ENCODE measurements around the gene PRDM2. TPM values are rescaled to one million over a fixed set of nuclear protein-coding genes. Genes with fewer than 3 reads are reported as not detected.

PRDM2 gene
- polyA plus RNA-seq, 1 donor (not counting 4 experiments of a cell fraction or from before 2014, with no cell fraction given): 13.8 TPM

DNA sequence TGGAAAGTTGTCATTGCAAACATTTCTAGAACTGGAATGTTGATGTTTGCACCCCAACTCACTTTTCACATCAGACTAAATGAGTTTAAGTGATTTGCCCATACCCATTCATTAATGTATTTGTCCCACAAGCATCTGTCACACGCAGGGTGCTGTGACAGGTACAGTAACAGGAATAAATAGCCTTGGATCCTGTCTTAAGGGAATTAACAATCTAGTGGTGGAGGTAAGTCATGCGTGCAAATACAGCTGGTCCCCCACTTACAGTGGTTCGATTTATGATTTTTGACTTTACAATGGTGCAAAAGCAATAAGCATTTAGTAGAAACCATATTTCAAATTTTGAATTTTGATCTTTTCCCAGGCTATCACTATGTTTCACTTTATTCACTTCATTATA lies 17.5 kb upstream of the PRDM2 start:
- Histone ChIP-seq H3K36me3 (ENCODE audit: control insufficient read depth in 2 of 2, extremely low read depth in 1 of 2, insufficient read depth in 2 of 2, low read length in 2 of 2) (no peaks in the 10 kb centered on the region), H3K9ac (ENCODE audit: control insufficient read depth, extremely low read depth, insufficient read depth, low read length) (no peak overlapping the region), H3K79me2 (ENCODE audit: control insufficient read depth, insufficient read depth, low read length) (no peaks in the 10 kb centered on the region), H3K4me2 (ENCODE audit: control insufficient read depth, extremely low read depth, insufficient read depth, low read depth, low read length) (no peak overlapping the region), H3K4me1 (ENCODE audit: control insufficient read depth, extremely low read depth, insufficient read depth, low read length) (peaks cover 11% of the 10 kb centered on the region), H4K20me1 (ENCODE audit: control insufficient read depth, extremely low read depth, insufficient read depth, low read length) (no peaks in the 10 kb centered on the region), H3K9me3 (ENCODE audit: control insufficient read depth, low read depth, low read length) (no peaks in the 10 kb centered on the region), H2AFZ (ENCODE audit: control insufficient read depth, low read length) (no peak overlapping the region), H3K27me3 (ENCODE audit: control insufficient read depth, extremely low read depth, insufficient read depth, low read length) (no peaks in the 10 kb centered on the region), H3K4me3 (ENCODE audit: control insufficient read depth in 2 of 3, extremely low read depth in 1 of 3, insufficient read depth in 2 of 3, low read depth in 1 of 3, low read length in 3 of 3) (no peak overlapping the region), H3K9me1 (ENCODE audit: control insufficient read depth, extremely low read depth, insufficient read depth, low read length) (no peaks in the 10 kb centered on the region), H3K27ac (ENCODE audit: control insufficient read depth, insufficient read depth, low read length) (no peak overlapping the region)
- no peak for FAIRE-seq
- no peak for TF ChIP-seq EZH2 (IDR thresholded peaks at IDR 0.05; ENCODE audit: low read length)
- TF ChIP-seq, protein P1, sequence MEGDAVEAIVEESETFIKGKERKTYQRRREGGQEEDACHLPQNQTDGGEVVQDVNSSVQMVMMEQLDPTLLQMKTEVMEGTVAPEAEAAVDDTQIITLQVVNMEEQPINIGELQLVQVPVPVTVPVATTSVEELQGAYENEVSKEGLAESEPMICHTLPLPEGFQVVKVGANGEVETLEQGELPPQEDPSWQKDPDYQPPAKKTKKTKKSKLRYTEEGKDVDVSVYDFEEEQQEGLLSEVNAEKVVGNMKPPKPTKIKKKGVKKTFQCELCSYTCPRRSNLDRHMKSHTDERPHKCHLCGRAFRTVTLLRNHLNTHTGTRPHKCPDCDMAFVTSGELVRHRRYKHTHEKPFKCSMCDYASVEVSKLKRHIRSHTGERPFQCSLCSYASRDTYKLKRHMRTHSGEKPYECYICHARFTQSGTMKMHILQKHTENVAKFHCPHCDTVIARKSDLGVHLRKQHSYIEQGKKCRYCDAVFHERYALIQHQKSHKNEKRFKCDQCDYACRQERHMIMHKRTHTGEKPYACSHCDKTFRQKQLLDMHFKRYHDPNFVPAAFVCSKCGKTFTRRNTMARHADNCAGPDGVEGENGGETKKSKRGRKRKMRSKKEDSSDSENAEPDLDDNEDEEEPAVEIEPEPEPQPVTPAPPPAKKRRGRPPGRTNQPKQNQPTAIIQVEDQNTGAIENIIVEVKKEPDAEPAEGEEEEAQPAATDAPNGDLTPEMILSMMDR (optimal IDR thresholded peaks at IDR 0.05 in 1 of 3, IDR thresholded peaks at IDR 0.05 in 1 of 3, conservative IDR thresholded peaks at IDR 0.05 in 1 of 3; ENCODE audit: extremely low read depth in 1 of 3, insufficient read depth in 2 of 3, low read length in 3 of 3): no peak
- no peak for DNase-seq (ENCODE audit: low read depth, low spot score)
- dilution Hi-C loops (cut with MboI; ENCODE audit: extremely low pct_ligation_motif_present, low sequenced_read_pairs): no loop called here

DNA sequence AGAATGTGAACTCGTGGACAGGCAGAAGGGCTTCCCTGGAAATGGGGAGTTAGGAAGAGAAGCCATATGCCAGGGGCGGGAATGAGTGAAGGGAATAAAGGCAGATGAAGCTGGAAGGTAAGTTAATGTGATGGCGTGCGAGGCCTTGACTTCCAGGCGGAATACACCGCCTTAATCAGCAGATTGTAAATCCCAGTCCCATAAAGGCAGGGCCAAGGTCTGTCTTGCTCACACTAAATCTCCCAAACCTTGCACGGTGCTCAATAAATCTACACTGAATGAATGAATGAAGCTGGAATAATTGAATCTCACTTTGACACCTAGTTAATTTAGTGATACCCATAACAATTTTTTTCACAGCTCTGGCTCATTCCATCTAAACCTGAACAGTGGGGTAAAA lies 16.8 kb upstream of the PRDM2 start:
- Histone ChIP-seq H3K9me3 (ENCODE audit: control insufficient read depth, low read depth, low read length) (no peaks in the 10 kb centered on the region), H4K20me1 (ENCODE audit: control insufficient read depth, extremely low read depth, insufficient read depth, low read length) (no peaks in the 10 kb centered on the region), H3K4me2 (ENCODE audit: control insufficient read depth, extremely low read depth, insufficient read depth, low read depth, low read length) (no peak overlapping the region), H3K9me1 (ENCODE audit: control insufficient read depth, extremely low read depth, insufficient read depth, low read length) (no peaks in the 10 kb centered on the region), H3K79me2 (ENCODE audit: control insufficient read depth, insufficient read depth, low read length) (no peaks in the 10 kb centered on the region), H3K4me3 (ENCODE audit: control insufficient read depth in 2 of 3, extremely low read depth in 1 of 3, insufficient read depth in 2 of 3, low read depth in 1 of 3, low read length in 3 of 3) (no peak overlapping the region), H3K9ac (ENCODE audit: control insufficient read depth, extremely low read depth, insufficient read depth, low read length) (no peak overlapping the region), H2AFZ (ENCODE audit: control insufficient read depth, low read length) (no peak overlapping the region), H3K27ac (ENCODE audit: control insufficient read depth, insufficient read depth, low read length) (no peak overlapping the region), H3K27me3 (ENCODE audit: control insufficient read depth, extremely low read depth, insufficient read depth, low read length) (no peaks in the 10 kb centered on the region), H3K4me1 (ENCODE audit: control insufficient read depth, extremely low read depth, insufficient read depth, low read length) (peaks cover 11% of the 10 kb centered on the region), H3K36me3 (ENCODE audit: control insufficient read depth in 2 of 2, extremely low read depth in 1 of 2, insufficient read depth in 2 of 2, low read length in 2 of 2) (no peaks in the 10 kb centered on the region)
- DNase-seq (ENCODE audit: low read depth, low spot score) (no peak), FAIRE-seq (no peak)
- TF ChIP-seq EZH2 (IDR thresholded peaks at IDR 0.05; ENCODE audit: low read length): no peak
- TF ChIP-seq, protein P1 (optimal IDR thresholded peaks at IDR 0.05 in 1 of 3, IDR thresholded peaks at IDR 0.05 in 1 of 3, conservative IDR thresholded peaks at IDR 0.05 in 1 of 3; ENCODE audit: extremely low read depth in 1 of 3, insufficient read depth in 2 of 3, low read length in 3 of 3): no peak
- dilution Hi-C loops (cut with MboI; ENCODE audit: extremely low pct_ligation_motif_present, low sequenced_read_pairs): no loop called here

Measured in keratinocyte (primary cell).